Glutamatergic neuron (in vitro differentiated cells): ENCODE measurements around the gene LYPD4. TPM values are rescaled to one million over a fixed set of nuclear protein-coding genes. Genes with fewer than 3 reads are reported as not detected.
A peak's percentile ranks its signal among the peaks of the same experiment; 100 is the strongest.

Source experiments
- DNase-seq: peaks from one replicate; pipeline ENCODE4 v3.0.0; 2022
- H3K27ac Mint-ChIP-seq: one replicate; pipeline ENCODE4 v1.8.0; 2020; ENCODE audit warnings: mild to moderate bottlenecking, mixed read lengths, inconsistent platforms; ENCODE audit not compliant: unreplicated experiment
- H3K27me3 Mint-ChIP-seq: one replicate; pipeline ENCODE4 v1.8.0; 2020; ENCODE audit warnings: mild to moderate bottlenecking, moderate library complexity, mixed read lengths, inconsistent platforms; ENCODE audit not compliant: unreplicated experiment
- H3K36me3 Mint-ChIP-seq: one replicate; pipeline ENCODE4 v1.8.0; 2020; ENCODE audit warnings: mild to moderate bottlenecking, mixed read lengths, inconsistent platforms; ENCODE audit not compliant: unreplicated experiment
- H3K4me1 Mint-ChIP-seq: one replicate; pipeline ENCODE4 v1.8.0; 2020; ENCODE audit warnings: mild to moderate bottlenecking, low read depth, mixed read lengths, inconsistent platforms; ENCODE audit not compliant: unreplicated experiment
- H3K4me3 Mint-ChIP-seq: one replicate; pipeline ENCODE4 v1.8.0; 2020; ENCODE audit warnings: mild to moderate bottlenecking, mixed read lengths, inconsistent platforms; ENCODE audit not compliant: unreplicated experiment
- H3K9me3 Mint-ChIP-seq: one replicate; pipeline ENCODE4 v1.8.0; 2020; ENCODE audit warnings: mild to moderate bottlenecking, moderate library complexity, mixed read lengths, inconsistent platforms; ENCODE audit not compliant: unreplicated experiment
- CTCF ChIP-seq: fragments of 200-600 bp; sonication (generic); IDR thresholded peaks from one replicate; pipeline ENCODE4 v1.5.0; 2021; ENCODE audit not compliant: partially characterized antibody, unreplicated experiment
- total RNA-seq: library from RNA; stranded (reverse); fragmentation: NEBNext Ultra II Directional; extraction: Animal tissue kit (Norgen Biotek cat#: 25700); gene quantifications from one replicate; pipeline ENCODE4 v1.2.1, GENCODE V29; 2021; ENCODE audit not compliant: unreplicated experiment

Gene LYPD4
- total RNA-seq, 1 donor from 2014 or later, result not detected

- Mint-ChIP-seq H3K4me3 (no peak overlapping the region), H3K27me3 (peaks cover 10% of the 10 kb centered on the region), H3K27ac (no peak overlapping the region), H3K36me3 (no peaks in the 10 kb centered on the region), H3K9me3 (peaks cover 4% of the 10 kb centered on the region), H3K4me1 (peaks cover 5% of the 10 kb centered on the region)
- DNase-seq, result no peak
- TF ChIP-seq CTCF, result no peak
These were observed 43.5 kb downstream of the LYPD4 start for GRCh38 chr19:41801031-41801430.

GRCh38 chr19:41799444-41800000 lies 45.0 kb downstream of the LYPD4 start:
- Mint-ChIP-seq H3K4me1 (peaks cover 5% of the 10 kb centered on the region), H3K4me3 (peak overlapping the region; percentile 3), H3K36me3 (no peaks in the 10 kb centered on the region), H3K27me3 (peaks cover 8% of the 10 kb centered on the region), H3K27ac (no peak overlapping the region), H3K9me3 (peaks cover 4% of the 10 kb centered on the region)
- DNase-seq, result no peak
- no peak for TF ChIP-seq CTCF

- peaks cover 8% of the 10 kb centered on the region for H3K27me3 Mint-ChIP-seq
- H3K4me1 Mint-ChIP-seq, result peaks cover 5% of the 10 kb centered on the region
- H3K4me3 Mint-ChIP-seq, result no peak overlapping the region
- no peak for TF ChIP-seq CTCF
- no peak for DNase-seq
- H3K9me3 Mint-ChIP-seq, result peaks cover 2% of the 10 kb centered on the region
- H3K27ac Mint-ChIP-seq, result no peak overlapping the region
- no peaks in the 10 kb centered on the region for H3K36me3 Mint-ChIP-seq
These were observed 47.6 kb downstream of the LYPD4 start for GRCh38 chr19:41796901-41797300.

- no peak for DNase-seq
- Mint-ChIP-seq H3K4me3 (no peak within 1 kb of the TSS), H3K27me3 (peaks cover 8% of the 10 kb centered on the region), H3K9me3 (peaks cover 2% of the 10 kb centered on the region), H3K4me1 (peaks cover 5% of the 10 kb centered on the region), H3K27ac (no peak within 1 kb of the TSS), H3K36me3 (no peaks in the 10 kb centered on the region)
- TF ChIP-seq CTCF, result no peak
These were observed 48.1 kb downstream of the LYPD4 start, which contains the start of gene CEACAM3 for GRCh38 chr19:41796362-41796761. CEACAM3 (plus strand) TSS chr19:41796587; CDS start chr19:41796678, 91 bp downstream.

DNA sequence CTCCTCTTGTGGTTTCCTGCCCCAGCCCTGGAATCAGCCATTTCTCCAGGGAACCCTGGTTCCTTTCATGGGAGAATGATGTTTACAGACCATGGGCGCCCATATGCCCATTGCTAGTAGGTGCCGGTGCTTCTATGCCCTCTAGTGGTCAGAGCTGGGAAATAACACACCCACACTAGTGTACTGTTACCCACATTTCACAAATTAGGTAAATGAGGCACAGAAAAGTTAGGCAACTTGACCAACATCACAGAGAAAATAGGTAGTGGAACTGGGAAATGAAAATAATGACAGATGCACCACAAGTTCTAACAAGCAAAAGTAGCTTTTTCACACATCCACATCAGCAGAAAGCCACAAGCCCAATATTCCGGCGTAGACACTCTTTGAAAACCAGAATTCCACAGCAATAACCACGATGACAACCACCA lies 49.4 kb downstream of the LYPD4 start:
- Mint-ChIP-seq H3K4me1 (peaks cover 5% of the 10 kb centered on the region), H3K4me3 (no peak overlapping the region), H3K27me3 (peaks cover 8% of the 10 kb centered on the region), H3K36me3 (no peaks in the 10 kb centered on the region), H3K9me3 (peaks cover 2% of the 10 kb centered on the region), H3K27ac (peak overlapping the region; percentile 80)
- DNase-seq, result peak; percentile 66
- peak; percentile 90 for TF ChIP-seq CTCF
